ENCODE measurements around the gene SASS6.

Gene SASS6

GRCh38 chr1:100132566-100133477 is at the start of gene SASS6, which contains the start of gene TRMT13:
SASS6 (minus strand) TSS chr1:100132930; CDS start chr1:100132814, 116 bp downstream.
TRMT13 (plus strand) TSS chr1:100133163; CDS start chr1:100133169, 6 bp downstream.
- DNase-seq (peak; percentile 97), ATAC-seq (ENCODE audit: insufficient read depth, low read depth) (peak; percentile 93)
- Histone ChIP-seq H4K20me1 (ENCODE audit: insufficient read depth, low read length) (no peaks in the 10 kb centered on the region; the same call in 1 of the 2 replicates), H3K27me3 (ENCODE audit: insufficient read depth, low read length, poor library complexity) (no peaks in the 10 kb centered on the region), H3K9me3 (ENCODE audit: insufficient read depth, low read length, severe bottlenecking) (no peaks in the 10 kb centered on the region), H3K9ac (ENCODE audit: low read depth, low read length) (peak within 1 kb of the TSS; percentile 84), H3K36me3 (ENCODE audit: insufficient read depth, low read length) (peaks cover 28% of the 10 kb centered on the region), H2AFZ (ENCODE audit: low read depth, low read length) (peak within 1 kb of the TSS; percentile 83), H3K4me1 (ENCODE audit: insufficient read depth, low read length) (peaks cover 49% of the 10 kb centered on the region), H3K4me2 (ENCODE audit: insufficient read depth, low read length) (peak within 1 kb of the TSS; percentile 80), H3K27ac (ENCODE audit: low read length) (peak within 1 kb of the TSS; percentile 92), H3K79me2 (ENCODE audit: insufficient read depth, low read length) (peaks cover 81% of the 10 kb centered on the region), H3K4me3 (ENCODE audit: low read depth in 1 of 2, low read length in 2 of 2) (peak within 1 kb of the TSS; percentile 54 to 76)
- TF ChIP-seq CTCF (IDR thresholded peaks at IDR 0.05; ENCODE audit: borderline replicate concordance, extremely low read depth, low read length, poor library complexity, severe bottlenecking) (no peak), EZH2 (IDR thresholded peaks at IDR 0.05; ENCODE audit: borderline replicate concordance, low read depth, low read length, severe bottlenecking) (no peak)

GRCh38 chr1:100178091-100178490 is 45.4 kb upstream of the SASS6 start, which contains the start of gene LRRC39:
LRRC39 (minus strand) TSS chr1:100178256; CDS start chr1:100168516, 9,740 bp downstream.
- no peak for TF ChIP-seq CTCF (IDR thresholded peaks at IDR 0.05; ENCODE audit: borderline replicate concordance, extremely low read depth, low read length, poor library complexity, severe bottlenecking)
- no peak for TF ChIP-seq EZH2 (IDR thresholded peaks at IDR 0.05; ENCODE audit: borderline replicate concordance, low read depth, low read length, severe bottlenecking)
- H3K4me3 ChIP-seq (ENCODE audit: low read depth in 1 of 2, low read length in 2 of 2), result no peak within 1 kb of the TSS
- H3K9ac ChIP-seq (ENCODE audit: low read depth, low read length), result no peak within 1 kb of the TSS
- no peaks in the 10 kb centered on the region for H3K36me3 ChIP-seq (ENCODE audit: insufficient read depth, low read length)
- DNase-seq (no peak), ATAC-seq (ENCODE audit: insufficient read depth, low read depth) (no peak)
- no peaks in the 10 kb centered on the region for H3K9me3 ChIP-seq (ENCODE audit: insufficient read depth, low read length, severe bottlenecking)
- no peaks in the 10 kb centered on the region for H3K4me1 ChIP-seq (ENCODE audit: insufficient read depth, low read length)
- H3K27me3 ChIP-seq (ENCODE audit: insufficient read depth, low read length, poor library complexity), result no peaks in the 10 kb centered on the region
- H3K79me2 ChIP-seq (ENCODE audit: insufficient read depth, low read length), result no peaks in the 10 kb centered on the region
- H3K27ac ChIP-seq (ENCODE audit: low read length), result no peak within 1 kb of the TSS
- no peak within 1 kb of the TSS for H3K4me2 ChIP-seq (ENCODE audit: insufficient read depth, low read length)
- H4K20me1 ChIP-seq (ENCODE audit: insufficient read depth, low read length), result no peaks in the 10 kb centered on the region
- H2AFZ ChIP-seq (ENCODE audit: low read depth, low read length), result no peak within 1 kb of the TSS

DNA sequence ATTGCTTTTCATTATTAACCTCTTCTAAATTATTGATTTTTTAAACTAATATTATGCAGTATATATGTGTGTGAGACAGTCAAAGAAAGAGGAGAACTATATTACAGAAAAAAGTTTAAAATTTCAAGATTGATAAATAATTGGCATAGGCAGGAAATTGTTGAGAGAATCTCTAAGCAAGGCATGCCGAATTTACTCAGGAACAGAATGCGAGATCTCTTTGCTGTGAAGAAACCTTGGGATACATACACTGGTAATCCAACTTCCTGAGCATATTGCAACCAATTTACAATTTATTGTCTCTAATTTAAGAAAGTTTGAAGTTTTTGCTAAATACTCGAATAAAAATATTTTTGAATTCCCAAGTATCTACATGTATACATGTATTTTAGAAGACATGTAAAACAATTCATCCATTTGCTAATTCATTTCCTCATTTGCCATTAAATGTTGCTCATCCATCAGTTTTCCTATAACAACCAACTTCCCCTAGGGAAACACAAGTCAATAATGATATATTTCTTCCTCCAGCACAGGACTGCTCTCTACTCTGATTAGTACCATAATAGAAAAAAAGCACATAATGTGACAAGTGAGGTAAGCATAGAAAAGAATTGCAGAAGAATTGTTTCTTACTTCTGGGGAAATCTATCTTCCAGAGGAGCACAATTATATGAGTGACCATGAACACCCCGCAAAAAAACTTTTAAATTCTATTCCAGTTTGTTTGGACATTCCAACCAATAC is 44.7 kb upstream of the SASS6 start:
- no peaks in the 10 kb centered on the region for H3K27me3 ChIP-seq (ENCODE audit: insufficient read depth, low read length, poor library complexity)
- no peak for DNase-seq
- no peaks in the 10 kb centered on the region for H3K79me2 ChIP-seq (ENCODE audit: insufficient read depth, low read length)
- no peak overlapping the region for H3K4me3 ChIP-seq (ENCODE audit: low read depth in 1 of 2, low read length in 2 of 2)
- H3K9ac ChIP-seq (ENCODE audit: low read depth, low read length), result no peak overlapping the region
- TF ChIP-seq EZH2 (IDR thresholded peaks at IDR 0.05; ENCODE audit: borderline replicate concordance, low read depth, low read length, severe bottlenecking) (no peak), CTCF (IDR thresholded peaks at IDR 0.05; ENCODE audit: borderline replicate concordance, extremely low read depth, low read length, poor library complexity, severe bottlenecking) (no peak)
- no peaks in the 10 kb centered on the region for H3K4me1 ChIP-seq (ENCODE audit: insufficient read depth, low read length)
- no peak for ATAC-seq (ENCODE audit: insufficient read depth, low read depth)
- no peak overlapping the region for H3K4me2 ChIP-seq (ENCODE audit: insufficient read depth, low read length)
- H2AFZ ChIP-seq (ENCODE audit: low read depth, low read length), result no peak overlapping the region
- no peaks in the 10 kb centered on the region for H3K36me3 ChIP-seq (ENCODE audit: insufficient read depth, low read length)
- no peaks in the 10 kb centered on the region for H3K9me3 ChIP-seq (ENCODE audit: insufficient read depth, low read length, severe bottlenecking)
- no peaks in the 10 kb centered on the region for H4K20me1 ChIP-seq (ENCODE audit: insufficient read depth, low read length)
- H3K27ac ChIP-seq (ENCODE audit: low read length), result no peak overlapping the region

All from DND-41 (cell line).